MV-4-11 (cell line): ENCODE results near the gene RSPO4.
A peak's percentile ranks its signal among the peaks of the same experiment; 100 is the strongest.
"Not testable (repeated sequence)": the region's sequence is repeated elsewhere in the genome, so short reads cannot be mapped to it uniquely, and the experiment has no call there.

ENCODE experiments used
- DNase-seq: peaks from one replicate; lab custom pipeline; 2025; lab: John Stamatoyannopoulos, UW

RSPO4 gene

DNA sequence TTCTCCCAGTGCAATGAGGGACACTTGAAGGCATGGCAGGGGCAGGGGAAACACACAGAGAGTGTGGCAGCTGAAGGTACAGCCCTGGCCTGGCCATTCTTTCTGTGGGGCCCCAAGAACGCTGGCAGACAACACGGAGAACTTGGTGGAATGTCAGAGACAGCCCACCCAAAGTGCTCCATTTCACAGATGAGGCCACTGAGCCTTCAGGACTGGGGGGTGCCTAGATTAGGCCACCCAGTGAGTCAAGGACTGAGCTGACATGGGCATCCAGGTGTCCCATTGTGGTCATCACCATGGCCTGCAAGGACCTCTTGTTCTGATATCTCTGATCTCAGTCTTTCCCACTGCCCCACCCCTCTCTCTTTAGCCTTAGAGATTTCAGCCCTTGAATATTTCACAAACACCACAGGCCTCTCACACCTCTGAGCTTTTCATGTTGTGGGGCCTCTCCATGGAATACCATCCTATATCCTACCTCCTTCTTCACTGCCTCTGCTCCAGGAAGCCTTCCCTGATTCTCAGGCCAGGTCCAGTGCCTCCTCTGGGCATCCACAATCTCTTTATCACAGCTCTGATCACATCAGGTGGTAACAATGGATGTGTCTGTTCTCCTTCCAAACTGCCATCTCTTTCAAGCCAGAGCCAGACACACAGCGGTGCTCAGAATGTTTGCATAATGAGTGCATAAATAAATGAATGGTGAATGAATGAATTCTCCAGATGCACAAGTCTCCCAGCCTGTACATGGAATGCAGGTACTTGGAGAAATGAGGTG lies 2.0 kb upstream of the RSPO4 start:
- DNase-seq: no peak

DNA sequence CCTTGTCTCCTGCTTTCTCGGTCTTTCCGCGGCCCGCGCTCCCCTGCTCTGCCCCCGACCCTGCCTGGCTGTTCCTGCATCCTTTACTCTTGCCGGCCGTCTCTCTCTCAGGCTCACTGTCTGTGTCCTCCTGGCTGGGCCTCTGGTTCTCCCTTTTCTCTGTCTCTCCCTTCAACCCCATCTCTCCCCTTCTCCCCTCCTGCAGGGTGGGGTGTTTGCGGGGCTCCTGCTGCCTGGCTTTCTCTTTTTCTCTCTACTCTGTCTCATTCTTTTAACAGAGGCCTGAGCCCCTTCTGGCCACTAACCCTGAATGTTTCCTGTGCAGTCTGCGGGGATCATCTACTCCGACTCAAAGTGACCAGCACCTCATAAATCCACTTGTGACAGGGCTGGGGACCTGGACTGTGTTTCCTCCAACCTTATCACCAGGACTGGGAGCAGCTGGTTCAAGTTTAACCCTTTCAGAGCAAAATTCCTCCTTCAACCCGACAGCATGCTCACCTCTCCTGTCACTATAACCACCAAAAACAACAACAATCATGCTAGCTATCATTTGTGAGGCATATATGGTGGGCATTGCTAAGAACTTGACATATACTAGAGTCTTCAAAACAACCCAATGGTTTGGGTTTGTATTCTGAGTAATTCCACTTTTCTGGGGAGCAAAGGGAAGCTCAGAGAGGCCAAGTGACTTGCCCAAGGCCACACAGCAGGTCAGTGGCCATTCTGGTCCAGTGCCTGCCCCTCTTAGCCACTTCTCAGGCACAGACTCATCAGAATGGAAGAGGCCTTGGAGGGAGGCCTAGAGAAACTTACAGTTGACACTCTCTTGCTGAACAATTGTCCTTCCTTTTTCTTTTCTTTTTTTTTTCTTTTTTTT lies 811 bp upstream of the RSPO4 start:
- no peak for DNase-seq

DNA sequence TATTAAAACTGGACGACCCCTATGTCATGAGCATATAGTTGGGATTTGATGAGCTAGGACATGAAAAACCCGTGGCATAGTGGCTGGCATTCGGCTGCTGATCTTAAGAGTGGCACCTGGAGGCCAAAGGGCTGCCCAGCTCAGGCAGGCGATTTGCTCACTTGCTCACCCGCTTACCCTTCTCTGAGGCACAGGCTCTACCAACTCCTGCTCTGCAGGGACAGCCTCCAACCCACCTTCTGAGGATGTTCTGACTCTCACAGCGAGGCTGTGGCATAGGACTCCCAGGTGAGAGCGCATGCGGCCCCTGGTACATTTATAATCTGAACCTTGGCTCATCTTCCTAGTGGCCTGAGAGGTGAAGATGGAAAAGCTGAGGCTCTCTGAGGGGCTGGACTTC lies 995 bp downstream of the RSPO4 start:
- no peak for DNase-seq

DNA sequence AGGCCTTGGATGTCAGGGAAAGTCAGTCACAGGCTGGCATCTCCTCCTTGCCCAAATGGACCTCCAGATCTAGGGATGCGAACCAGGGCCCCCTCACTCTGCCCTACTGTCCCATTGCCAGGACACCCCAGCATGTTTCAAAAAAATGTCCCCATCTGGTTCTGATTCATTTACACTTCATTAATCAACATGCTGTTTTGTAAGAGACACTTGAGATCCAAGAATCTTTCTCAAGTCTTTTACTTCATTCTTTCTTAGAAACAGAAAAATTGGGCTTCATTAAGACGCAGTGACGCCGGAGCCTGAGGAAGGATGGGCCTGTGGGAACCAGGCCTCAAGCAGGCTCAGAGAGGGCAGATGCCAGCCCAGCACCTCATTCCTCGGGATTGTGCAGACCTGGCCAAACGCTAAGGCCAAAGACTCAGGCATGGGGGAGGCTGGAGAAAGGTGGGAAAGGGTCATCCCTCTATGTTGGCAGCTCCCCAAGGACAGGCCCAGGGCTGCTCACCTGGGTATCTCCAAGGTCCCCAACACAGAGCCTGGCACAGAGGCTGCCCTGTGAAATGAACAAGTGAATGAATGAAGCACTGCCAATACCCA lies 3.8 kb downstream of the RSPO4 start:
- DNase-seq: no peak

DNA sequence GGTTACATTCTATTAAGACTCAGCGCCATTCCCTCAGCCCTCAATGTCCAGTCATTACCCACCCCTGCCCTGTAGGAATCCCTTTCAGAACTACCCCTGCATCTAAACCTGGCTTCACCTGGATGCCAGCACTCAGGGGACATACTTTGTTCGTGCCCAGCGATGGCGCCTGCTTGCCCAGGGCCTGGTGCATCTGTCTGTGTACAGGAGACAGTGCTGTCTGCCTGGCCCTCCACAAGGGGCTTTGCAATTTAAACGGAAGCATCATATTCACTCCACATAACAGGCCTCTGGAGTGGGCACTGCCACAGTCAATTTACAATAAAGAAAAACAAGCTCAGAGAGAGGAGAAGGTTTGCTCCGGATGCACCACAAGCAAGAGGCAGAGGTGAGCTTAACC lies 4.6 kb downstream of the RSPO4 start:
- no peak for DNase-seq

DNA sequence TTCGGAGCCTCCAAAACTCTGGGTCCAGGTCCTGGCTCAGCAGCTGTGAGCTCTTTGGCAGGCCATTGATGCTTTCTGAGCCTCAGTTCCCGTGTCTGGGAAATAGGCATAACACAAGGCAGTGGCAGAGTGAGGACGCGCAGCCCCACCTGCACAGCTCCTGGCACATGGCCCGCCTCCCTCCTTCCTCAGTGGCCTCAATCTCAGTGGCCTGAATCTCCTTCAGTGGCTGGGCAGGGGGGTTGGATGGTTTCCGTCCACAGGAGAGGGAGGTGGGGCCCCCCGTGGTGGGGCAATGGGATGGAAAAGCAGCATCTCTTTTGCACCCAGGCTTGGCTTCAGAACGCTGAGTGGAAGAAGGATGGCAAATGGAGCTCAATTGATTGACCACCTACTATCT lies 5.1 kb downstream of the RSPO4 start:
- no peak for DNase-seq

DNA sequence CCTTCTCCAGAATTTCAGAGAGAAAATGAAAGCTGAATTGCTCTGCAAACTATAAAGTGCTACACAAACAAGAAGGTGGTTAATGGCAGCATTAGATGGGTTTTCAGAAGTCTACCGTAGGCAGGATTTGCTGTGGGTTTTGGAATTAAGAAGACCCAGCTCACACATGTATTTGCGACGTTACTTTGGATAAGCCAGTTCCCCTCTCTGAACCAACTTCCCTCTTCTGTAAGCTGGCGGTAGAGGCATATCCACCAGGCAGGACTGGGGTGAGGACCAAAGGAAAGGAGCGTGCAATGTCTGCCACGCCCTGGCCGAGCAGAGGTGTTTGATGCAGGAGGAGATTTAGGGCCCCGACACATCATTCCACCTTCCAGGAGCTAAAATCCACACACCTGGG lies 6.9 kb downstream of the RSPO4 start:
- peak; percentile 84 for DNase-seq

DNA sequence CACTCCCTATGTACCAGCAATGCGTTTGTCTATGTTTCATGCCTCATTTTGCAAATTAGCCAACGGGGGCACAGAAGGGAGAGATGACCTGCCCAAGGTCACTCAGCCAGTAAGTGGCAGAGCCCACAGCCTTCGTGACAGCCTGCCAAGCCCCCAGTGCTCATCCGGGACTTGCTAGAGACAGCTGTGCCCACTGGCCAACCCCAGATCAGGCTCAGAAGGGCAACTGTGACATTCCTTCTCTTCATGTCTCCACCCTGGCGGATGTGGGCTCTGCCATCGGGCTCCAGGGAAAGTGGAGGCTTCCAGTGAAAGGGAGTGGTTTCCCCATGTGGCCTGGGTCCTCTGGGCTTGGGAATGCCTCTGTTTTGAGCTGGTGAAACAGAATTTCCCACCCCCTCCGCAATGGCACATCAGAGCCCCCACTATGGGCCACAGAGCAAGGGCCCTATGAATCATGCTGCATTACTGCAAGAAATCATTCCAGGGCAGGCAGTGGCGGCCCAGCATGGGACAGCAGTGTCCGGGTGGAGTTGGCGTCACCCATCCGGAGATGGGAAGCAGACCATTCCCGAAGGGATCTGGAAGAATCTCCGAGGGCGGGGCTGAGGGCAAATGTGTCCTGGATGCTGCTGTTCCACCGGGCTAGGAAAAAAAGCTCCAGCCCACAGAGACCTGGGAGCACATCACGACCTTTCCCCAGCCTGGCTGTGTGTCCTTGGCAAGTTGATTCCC lies 9.1 kb downstream of the RSPO4 start:
- no peak for DNase-seq

DNA sequence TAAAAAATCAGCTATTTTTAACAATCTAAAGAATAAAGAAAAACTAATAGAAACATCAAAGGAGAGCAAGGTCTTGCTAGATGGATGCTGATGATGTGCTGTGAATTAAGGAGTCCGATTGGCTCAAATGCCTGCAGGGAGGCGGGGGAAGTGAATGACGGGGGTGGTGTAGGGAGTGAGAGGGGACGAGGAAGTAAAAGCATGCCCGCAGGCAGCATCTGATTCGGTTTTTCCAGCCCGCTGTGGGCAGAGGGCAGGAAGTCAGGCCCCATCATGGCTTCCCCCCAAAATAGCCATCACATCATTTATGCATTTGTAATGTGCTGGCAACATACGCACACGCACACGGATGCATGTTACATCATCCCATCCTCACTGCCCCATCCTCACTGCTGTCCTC lies 10.3 kb downstream of the RSPO4 start:
- peak; percentile 82 for DNase-seq

DNA sequence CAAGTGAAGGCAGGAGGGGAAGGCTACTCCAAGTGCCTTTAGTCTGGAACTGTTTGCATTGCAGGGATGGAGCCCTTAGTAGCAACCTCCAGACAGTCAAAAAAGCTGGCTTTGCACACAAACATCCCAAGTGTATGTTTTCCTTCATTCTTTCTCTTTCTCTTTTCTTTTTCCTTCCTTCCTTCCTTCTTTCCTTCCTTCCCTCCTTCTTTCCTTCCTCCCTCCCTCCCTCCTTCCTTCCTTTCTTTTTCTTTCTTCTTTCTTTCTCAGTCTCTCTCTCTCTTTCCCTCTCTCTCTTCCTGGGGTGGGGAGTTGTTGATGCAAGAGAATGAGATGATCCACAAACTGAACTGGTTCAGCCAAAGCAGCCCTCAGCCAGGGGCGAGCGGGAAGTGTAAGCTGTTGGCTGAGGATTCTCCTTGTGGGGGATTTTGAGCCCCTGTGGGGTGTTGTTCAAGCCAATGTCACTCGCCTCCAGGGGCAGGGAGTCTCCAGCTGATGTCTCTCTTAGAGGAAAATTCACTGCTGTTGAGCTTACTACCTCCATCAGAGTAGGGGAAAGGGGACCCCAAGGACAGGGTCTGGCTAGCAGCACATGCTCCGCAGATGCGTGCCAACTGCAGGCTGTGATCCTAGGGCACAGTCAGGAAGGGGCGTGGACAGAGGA lies 11.7 kb downstream of the RSPO4 start:
- no peak for DNase-seq

DNA sequence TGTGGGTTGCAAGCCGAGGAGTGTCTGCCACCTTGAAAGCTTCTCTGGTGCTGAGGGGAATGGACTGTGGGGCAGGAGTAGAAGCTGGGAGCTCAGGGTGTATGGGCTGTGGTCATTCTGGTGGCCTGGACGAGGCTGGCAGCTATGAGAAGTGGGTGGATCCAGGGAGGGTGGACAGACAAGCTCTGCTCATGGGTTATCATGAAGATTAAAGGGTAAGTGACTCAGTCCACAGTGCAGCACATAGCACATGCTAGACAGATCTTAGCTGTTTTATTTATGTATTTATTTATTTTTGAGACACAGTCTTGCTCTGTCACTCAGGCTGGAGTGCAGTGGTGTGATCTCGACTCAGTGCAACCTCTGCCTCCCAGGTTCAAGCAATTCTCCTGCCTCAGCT lies 13.8 kb downstream of the RSPO4 start:
- no peak for DNase-seq

DNA sequence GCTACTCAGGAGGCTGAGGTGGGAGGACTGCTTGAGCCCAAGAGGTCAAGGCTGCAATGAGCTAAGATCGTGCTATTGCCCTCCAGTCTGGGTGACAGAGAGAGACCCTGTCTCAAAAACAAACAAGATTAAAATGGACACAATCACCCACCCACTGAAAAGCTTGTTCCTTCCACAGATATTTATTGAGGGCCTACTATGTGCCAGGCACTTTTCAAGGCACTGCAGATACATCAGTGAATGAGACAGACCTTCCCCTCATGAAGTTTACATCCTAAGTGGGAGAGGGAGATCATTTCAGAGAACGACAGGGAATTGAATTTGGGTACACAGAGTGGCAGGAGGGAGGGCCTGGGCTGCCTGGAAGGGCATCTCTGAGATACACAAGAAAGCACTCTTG lies 14.4 kb downstream of the RSPO4 start:
- no peak for DNase-seq

DNA sequence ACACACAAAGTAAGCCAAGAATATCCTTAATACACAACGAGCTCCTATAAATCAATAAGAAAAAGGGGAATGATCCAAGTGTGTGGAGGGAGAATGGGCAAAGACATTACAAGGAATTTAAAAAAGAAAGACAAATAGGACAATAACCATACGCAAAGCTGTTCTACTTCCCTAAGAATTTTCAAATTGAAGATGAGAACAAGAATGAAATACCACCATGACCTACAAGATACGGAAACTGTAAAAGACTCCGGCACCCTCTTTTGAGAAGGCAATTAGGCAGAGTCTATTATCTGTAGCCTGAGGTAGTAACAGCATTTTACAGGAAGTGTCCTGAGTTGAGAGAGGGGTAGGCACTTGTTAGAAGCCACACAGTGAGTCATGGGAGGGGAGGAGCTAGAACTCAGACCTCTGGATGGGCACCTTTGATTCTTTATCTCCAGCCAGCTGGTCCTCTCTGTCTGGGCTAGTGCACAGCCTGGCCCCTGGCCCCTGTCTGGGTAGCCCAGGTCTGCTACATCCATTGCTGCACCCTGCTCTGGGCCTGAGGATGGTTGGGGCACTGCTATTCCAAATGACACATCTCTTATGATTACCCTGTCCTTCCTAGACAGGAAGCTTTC lies 15.3 kb downstream of the RSPO4 start:
- peak; percentile 67 for DNase-seq

DNA sequence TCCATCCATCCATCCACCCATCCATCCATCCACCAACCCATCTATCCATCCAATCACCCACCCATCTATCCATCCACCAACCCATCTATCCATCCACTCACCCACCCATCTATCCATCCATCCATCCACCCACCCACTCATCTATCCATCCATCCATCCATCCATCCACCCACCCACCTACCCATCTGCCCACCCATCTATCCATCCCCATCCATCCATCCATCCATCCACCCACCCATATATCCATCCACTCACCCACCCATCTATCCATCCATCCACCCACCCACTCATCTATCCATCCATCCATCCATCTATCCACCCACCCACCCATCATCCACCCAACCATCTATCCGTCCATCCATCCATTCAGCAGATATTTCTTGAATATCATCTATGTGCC lies 17.1 kb downstream of the RSPO4 start:
- not testable (repeated sequence) for DNase-seq

DNA sequence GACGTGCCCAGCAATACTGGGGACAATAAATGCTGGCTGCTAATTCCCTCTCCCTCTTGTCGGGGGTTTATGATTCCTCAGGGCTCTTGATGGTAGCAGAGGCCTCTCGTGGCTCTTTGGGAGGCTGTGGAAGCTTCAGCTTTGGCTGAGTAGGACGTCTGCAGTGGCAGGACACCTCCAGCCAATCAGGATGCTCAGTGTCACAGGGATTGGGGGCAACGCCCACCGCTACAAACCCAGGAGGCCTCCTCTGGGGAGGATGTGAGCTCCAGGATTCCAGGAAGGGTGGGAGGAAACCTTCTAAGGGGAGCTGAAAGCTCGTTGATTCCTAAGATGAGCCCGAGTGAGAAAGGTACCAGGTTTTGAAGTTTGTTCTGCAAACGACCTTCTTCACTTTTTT lies 19.4 kb downstream of the RSPO4 start:
- no peak for DNase-seq

DNA sequence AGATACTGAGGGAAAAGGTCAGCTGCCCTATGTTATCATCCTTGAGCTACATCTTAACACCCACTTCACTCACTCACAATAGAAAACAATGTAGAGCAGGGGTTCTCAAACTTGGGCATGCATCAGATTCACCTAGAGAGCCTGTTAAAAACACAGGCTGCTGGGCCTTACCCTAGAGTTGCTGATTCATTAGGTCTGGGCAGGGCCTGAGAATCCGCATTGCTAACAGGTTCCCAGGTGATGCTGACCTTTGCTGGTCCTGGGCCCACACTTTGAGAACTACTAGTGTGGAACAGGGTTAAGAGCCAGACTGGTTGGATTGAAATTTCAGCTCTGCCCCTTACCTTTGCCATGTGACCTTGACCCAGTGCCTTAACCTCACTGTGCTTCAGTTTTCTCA lies 25.1 kb downstream of the RSPO4 start:
- no peak for DNase-seq

DNA sequence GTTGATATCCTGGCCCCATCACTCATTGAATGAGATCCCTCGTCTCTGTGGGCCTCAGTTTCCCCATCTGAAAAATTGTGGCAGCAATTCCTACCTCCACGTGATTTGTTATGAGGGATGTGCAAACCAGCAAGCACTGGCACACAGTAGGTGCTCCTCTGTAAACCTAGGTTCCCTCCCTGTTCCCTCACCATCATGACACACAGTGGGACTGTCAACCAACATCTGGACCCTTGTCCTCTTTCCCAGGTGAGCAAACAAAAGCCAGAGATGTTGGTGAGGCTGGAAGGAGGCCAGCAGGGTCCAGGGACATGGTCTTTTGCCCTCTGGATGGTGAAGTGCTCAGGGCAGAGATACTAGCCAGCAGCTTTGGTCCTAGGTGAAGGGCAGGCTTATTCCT lies 26.1 kb downstream of the RSPO4 start:
- DNase-seq: no peak

DNA sequence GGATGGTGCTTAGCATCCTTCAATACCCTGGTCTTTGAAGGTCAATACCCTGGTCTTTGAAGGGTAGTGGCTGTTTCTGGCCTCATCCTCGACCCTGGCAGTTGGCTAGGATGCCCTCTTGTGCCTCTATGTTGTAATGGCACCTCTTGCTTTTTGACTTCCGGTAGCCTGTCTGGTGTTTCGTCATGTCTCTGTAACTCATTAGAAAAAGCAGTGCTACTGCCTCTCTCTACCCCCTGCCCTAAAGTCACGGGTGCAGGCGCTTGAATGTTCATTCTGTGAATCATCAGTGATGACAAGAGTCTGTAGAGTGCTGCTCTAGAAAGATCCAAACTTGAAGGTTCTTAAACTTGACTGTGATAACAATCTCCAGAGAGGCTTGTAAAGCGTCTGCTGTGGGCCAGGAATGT lies 28.3 kb downstream of the RSPO4 start:
- peak; percentile 82 for DNase-seq

DNA sequence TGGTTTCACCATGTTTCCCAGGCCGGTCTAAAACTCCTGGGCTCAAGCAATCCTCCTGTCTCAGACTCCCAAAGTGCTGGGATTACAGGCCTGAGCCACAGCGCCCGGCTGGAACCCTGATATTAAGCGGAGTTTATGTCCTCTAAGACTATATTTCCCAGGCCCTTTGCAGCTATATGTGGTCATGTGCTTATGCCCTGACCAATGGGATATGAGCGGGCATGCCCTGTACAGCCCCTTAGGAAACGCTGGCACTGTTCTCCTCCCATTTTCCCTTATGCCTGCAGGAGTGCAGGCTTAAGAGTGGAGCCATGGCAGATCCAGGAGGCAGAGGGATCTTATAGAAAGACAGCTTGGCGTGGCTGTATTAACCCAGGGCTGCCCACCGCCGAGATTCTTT lies 29.9 kb downstream of the RSPO4 start:
- DNase-seq: no peak

DNA sequence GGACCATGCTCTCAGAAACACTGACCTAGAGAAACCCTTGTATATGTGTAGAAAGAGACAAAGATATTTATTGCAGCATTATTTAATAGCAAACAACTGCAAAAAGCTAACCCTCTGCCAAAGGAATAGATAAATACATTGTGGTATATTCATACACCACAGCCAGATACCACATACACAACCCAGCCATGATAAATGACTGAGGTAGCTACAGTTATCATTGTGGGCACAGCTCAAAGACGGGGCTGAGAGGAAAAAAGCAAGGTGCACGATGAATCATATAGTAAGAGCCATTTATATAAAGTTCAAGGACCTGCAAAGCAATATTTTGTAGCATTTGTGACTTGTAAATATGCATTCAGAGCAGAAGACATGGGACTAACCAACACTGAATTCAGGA lies 30.8 kb downstream of the RSPO4 start:
- no peak for DNase-seq

DNA sequence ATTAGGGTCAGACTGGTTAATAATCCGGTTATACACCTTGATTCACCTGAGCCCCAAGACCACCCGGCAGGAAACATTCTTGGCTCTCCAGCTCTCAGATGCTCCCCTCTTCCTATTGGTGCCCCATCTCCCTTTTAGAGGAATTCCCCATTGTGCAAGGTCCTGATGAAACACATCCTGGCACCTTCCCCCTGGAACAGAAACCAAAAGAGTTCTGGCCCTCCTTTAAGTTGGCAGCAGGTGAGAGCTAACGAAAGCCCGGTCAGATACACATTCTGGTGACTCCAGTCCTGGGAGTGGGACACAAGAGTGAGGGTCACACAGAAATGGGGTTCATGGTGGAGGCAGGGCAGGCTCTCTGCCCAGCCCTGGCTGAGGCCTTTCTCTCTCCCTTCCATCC lies 32.2 kb downstream of the RSPO4 start:
- no peak for DNase-seq
